Neural cell (in vitro differentiated cells): Measurements from ENCODE around the gene TEX35.

Experiments used
- CTCF ChIP-seq: fragments of 450-650 bp; IDR thresholded peaks from 2 replicates; pipeline ENCODE4 v1.5.1; 2014; ENCODE audit warnings: antibody characterized with exemption, mild to moderate bottlenecking, moderate library complexity; ENCODE audit not compliant: poor library complexity, severe bottlenecking
- EZH2 ChIP-seq: fragments of 200-600, 300-800 bp; shearing (Covaris generic), sonication (generic); IDR thresholded peaks from 2 replicates; pipeline ENCODE4 v1.6.1; 2014; ENCODE audit warnings: antibody characterized with exemption, low read length, borderline replicate concordance, mild to moderate bottlenecking; ENCODE audit not compliant: insufficient read depth, poor library complexity, severe bottlenecking
- POLR2AphosphoS5 ChIP-seq: IDR thresholded peaks from 2 replicates; pipeline ENCODE4 v1.6.1; 2012
- RAD21 ChIP-seq: fragments of 450-650 bp; conservative IDR thresholded peaks from 2 replicates; pipeline ENCODE4 v1.6.1; 2014; ENCODE audit warnings: antibody characterized with exemption, mild to moderate bottlenecking, moderate library complexity
- REST ChIP-seq: IDR thresholded peaks from 2 replicates; pipeline ENCODE4 v1.6.1; 2012; ENCODE audit warnings: borderline replicate concordance
- TAF1 ChIP-seq: IDR thresholded peaks from 2 replicates; pipeline ENCODE4 v1.6.1; 2012; ENCODE audit warnings: low read depth

GRCh38 chr1:178485541-178485981, 27.3 kb upstream of the TEX35 start:
- TF ChIP-seq EZH2 (no peak), RAD21 (no peak), POLR2AphosphoS5 (no peak), REST (no peak), CTCF (no peak), TAF1 (no peak)
